C4-2B (cell line): Measurements from ENCODE around the gene PLK1.
"Not testable (repeated sequence)": the region's sequence is repeated elsewhere in the genome, so short reads cannot be mapped to it uniquely, and the experiment has no call there.

ENCODE experiments used
- H3K27ac ChIP-seq: fragments of 450-650 bp; 2 replicates; pipeline ENCODE4 v1.5.1; 2017
- ZFX ChIP-seq: fragments of 450-650 bp; IDR thresholded peaks from 2 replicates; pipeline ENCODE4 v1.6.1; 2017
- TF ChIP-seq, protein P1 (sequence below): fragments of 450-650 bp; conservative IDR thresholded peaks from 2 replicates; pipeline ENCODE4 v1.5.1; 2017; ENCODE audit warnings: mild to moderate bottlenecking

PLK1 gene

GRCh38 chr16:23729503-23730424 is 51.1 kb downstream of the PLK1 start:
- TF ChIP-seq, protein P1, sequence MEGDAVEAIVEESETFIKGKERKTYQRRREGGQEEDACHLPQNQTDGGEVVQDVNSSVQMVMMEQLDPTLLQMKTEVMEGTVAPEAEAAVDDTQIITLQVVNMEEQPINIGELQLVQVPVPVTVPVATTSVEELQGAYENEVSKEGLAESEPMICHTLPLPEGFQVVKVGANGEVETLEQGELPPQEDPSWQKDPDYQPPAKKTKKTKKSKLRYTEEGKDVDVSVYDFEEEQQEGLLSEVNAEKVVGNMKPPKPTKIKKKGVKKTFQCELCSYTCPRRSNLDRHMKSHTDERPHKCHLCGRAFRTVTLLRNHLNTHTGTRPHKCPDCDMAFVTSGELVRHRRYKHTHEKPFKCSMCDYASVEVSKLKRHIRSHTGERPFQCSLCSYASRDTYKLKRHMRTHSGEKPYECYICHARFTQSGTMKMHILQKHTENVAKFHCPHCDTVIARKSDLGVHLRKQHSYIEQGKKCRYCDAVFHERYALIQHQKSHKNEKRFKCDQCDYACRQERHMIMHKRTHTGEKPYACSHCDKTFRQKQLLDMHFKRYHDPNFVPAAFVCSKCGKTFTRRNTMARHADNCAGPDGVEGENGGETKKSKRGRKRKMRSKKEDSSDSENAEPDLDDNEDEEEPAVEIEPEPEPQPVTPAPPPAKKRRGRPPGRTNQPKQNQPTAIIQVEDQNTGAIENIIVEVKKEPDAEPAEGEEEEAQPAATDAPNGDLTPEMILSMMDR, result no peak
- TF ChIP-seq ZFX, result no peak
- H3K27ac ChIP-seq, result no peak overlapping the region

GRCh38 chr16:23734176-23734893 is 55.6 kb downstream of the PLK1 start:
- TF ChIP-seq, protein P1, result no peak
- TF ChIP-seq ZFX, result no peak
- no peak overlapping the region for H3K27ac ChIP-seq

- not testable (repeated sequence) for H3K27ac ChIP-seq
These were observed 58.8 kb downstream of the PLK1 start for GRCh38 chr16:23737423-23738028.

- H3K27ac ChIP-seq, result no peak overlapping the region
- TF ChIP-seq, protein P1, result no peak
- no peak for TF ChIP-seq ZFX
These were observed 60.8 kb downstream of the PLK1 start for GRCh38 chr16:23739516-23739915.
